DND-41 (cell line): ENCODE measurements around the gene TEAD1.

ENCODE experiments used
- ATAC-seq: fragments of 200-7000 bp; cut with Tn5 transposase; 3 replicates; pipeline ENCODE4 v1.9.1; 2021; ENCODE audit warnings: low read depth; ENCODE audit not compliant: insufficient read depth
- DNase-seq: peaks from one replicate; pipeline ENCODE4 v3.0.0-alpha.2; 2020
- H2AFZ ChIP-seq: 2 replicates; pipeline ENCODE4 v1.6.0; 2012; ENCODE audit warnings: low read depth, low read length
- H3K27ac ChIP-seq: 2 replicates; pipeline ENCODE4 v1.5.1; 2012; ENCODE audit warnings: low read length, inconsistent platforms
- H3K27me3 ChIP-seq: fragments of 200-600 bp; sonication (generic); 2 replicates; pipeline ENCODE4 v1.6.0; 2012; ENCODE audit warnings: low read length, mild to moderate bottlenecking, inconsistent platforms; ENCODE audit not compliant: insufficient read depth, poor library complexity
- H3K36me3 ChIP-seq: 2 replicates; pipeline ENCODE4 v1.5.1; 2012; ENCODE audit warnings: low read length, inconsistent platforms; ENCODE audit not compliant: insufficient read depth
- H3K4me1 ChIP-seq: 2 replicates; pipeline ENCODE4 v1.5.1; 2012; ENCODE audit warnings: mild to moderate bottlenecking, low read length; ENCODE audit not compliant: insufficient read depth
- H3K4me2 ChIP-seq: 2 replicates; pipeline ENCODE4 v1.6.0; 2012; ENCODE audit warnings: mild to moderate bottlenecking, moderate library complexity, low read length, inconsistent platforms; ENCODE audit not compliant: insufficient read depth
- H3K4me3 ChIP-seq, 2 experiments: fragments of 200-600 bp in 1 of 2; shearing (Covaris generic) in 1 of 2; 2 replicates each; pipeline ENCODE4 v1.5.1; 2012 to 2016; ENCODE audit warnings: inconsistent platforms in 2 of 2, low read length in 2 of 2, mild to moderate bottlenecking in 2 of 2, low read depth in 1 of 2, moderate library complexity in 1 of 2
- H3K79me2 ChIP-seq: 2 replicates; pipeline ENCODE4 v1.6.0; 2012; ENCODE audit warnings: low read length, inconsistent platforms; ENCODE audit not compliant: insufficient read depth
- H3K9ac ChIP-seq: 2 replicates; pipeline ENCODE4 v1.6.0; 2012; ENCODE audit warnings: low read depth, mild to moderate bottlenecking, inconsistent platforms, low read length, moderate library complexity
- H3K9me3 ChIP-seq: 2 replicates; pipeline ENCODE4 v1.5.1; 2012; ENCODE audit warnings: low read length, moderate library complexity, mild to moderate bottlenecking, inconsistent platforms; ENCODE audit not compliant: insufficient read depth, severe bottlenecking
- H4K20me1 ChIP-seq: 2 replicates; pipeline ENCODE4 v1.6.0; 2012; ENCODE audit warnings: low read length; ENCODE audit not compliant: insufficient read depth
- CTCF ChIP-seq: IDR thresholded peaks from 2 replicates; pipeline ENCODE4 v1.5.1; 2012; ENCODE audit warnings: borderline replicate concordance, low read length, moderate library complexity, mild to moderate bottlenecking; ENCODE audit not compliant: poor library complexity, severe bottlenecking; ENCODE audit errors: extremely low read depth
- EZH2 ChIP-seq: IDR thresholded peaks from 3 replicates; pipeline ENCODE4 v1.6.1; 2012; ENCODE audit warnings: borderline replicate concordance, low read depth, mild to moderate bottlenecking, moderate library complexity, low read length, inconsistent platforms; ENCODE audit not compliant: severe bottlenecking

TEAD1 gene

GRCh38 chr11:12755510-12756453 is 81.6 kb downstream of the TEAD1 start:
- H3K79me2 ChIP-seq = no peaks in the 10 kb centered on the region
- ATAC-seq (no peak), DNase-seq (no peak)
- H3K9me3 ChIP-seq = no peaks in the 10 kb centered on the region
- H2AFZ ChIP-seq = no peak overlapping the region
- H3K9ac ChIP-seq = no peak overlapping the region
- H3K4me1 ChIP-seq = no peaks in the 10 kb centered on the region
- H3K27me3 ChIP-seq = peaks cover 6% of the 10 kb centered on the region
- no peak overlapping the region for H3K27ac ChIP-seq
- no peak overlapping the region for H3K4me2 ChIP-seq
- no peak overlapping the region for H3K4me3 ChIP-seq
- no peaks in the 10 kb centered on the region for H3K36me3 ChIP-seq
- no peaks in the 10 kb centered on the region for H4K20me1 ChIP-seq
- TF ChIP-seq CTCF (no peak), EZH2 (no peak)

- Histone ChIP-seq H4K20me1 (no peaks in the 10 kb centered on the region), H3K4me3 (no peak overlapping the region), H3K27me3 (peaks cover 6% of the 10 kb centered on the region), H3K4me1 (no peaks in the 10 kb centered on the region), H3K36me3 (no peaks in the 10 kb centered on the region), H3K27ac (no peak overlapping the region), H3K79me2 (no peaks in the 10 kb centered on the region), H3K4me2 (no peak overlapping the region), H2AFZ (no peak overlapping the region), H3K9me3 (no peaks in the 10 kb centered on the region), H3K9ac (no peak overlapping the region)
- no peak for TF ChIP-seq CTCF
- no peak for TF ChIP-seq EZH2
- ATAC-seq (no peak), DNase-seq (no peak)
Observed at GRCh38 chr11:12756454-12756806, 82.2 kb downstream of the TEAD1 start.

- no peak for TF ChIP-seq CTCF
- TF ChIP-seq EZH2 = no peak
- Histone ChIP-seq H3K36me3 (no peaks in the 10 kb centered on the region), H4K20me1 (no peaks in the 10 kb centered on the region), H3K9me3 (no peaks in the 10 kb centered on the region), H3K27ac (no peak overlapping the region), H3K9ac (no peak overlapping the region), H3K79me2 (no peaks in the 10 kb centered on the region), H3K4me2 (no peak overlapping the region), H3K4me1 (no peaks in the 10 kb centered on the region), H3K4me3 (no peak overlapping the region), H3K27me3 (peaks cover 3% of the 10 kb centered on the region), H2AFZ (no peak overlapping the region)
- DNase-seq (no peak), ATAC-seq (no peak)
Observed at GRCh38 chr11:12756867-12757266, 82.6 kb downstream of the TEAD1 start.
